Keratinocyte (primary cell): ENCODE data around the gene DIP2B. TPM values are rescaled to one million over a fixed set of nuclear protein-coding genes. Genes with fewer than 3 reads are reported as not detected.

Experiments used
- DNase-seq: peaks from one replicate; pipeline ENCODE4 v3.0.0-alpha.2; 2011; ENCODE audit warnings: low read depth, missing footprints, low spot score
- FAIRE-seq: peaks from 2 replicates; lab custom pipeline; 2011; peaks lifted over from hg19 to GRCh38; lab: Jason Lieb, UNC
- H2AFZ ChIP-seq: 2 replicates; pipeline ENCODE4 v1.6.0; 2012; ENCODE audit warnings: low read length, control low read depth, inconsistent platforms; ENCODE audit not compliant: control insufficient read depth
- H3K27ac ChIP-seq: 2 replicates; pipeline ENCODE4 v1.5.1; 2011; ENCODE audit warnings: low read length; ENCODE audit not compliant: control insufficient read depth, insufficient read depth
- H3K27me3 ChIP-seq: 3 replicates; pipeline ENCODE4 v1.6.0; 2011; ENCODE audit warnings: low read length; ENCODE audit not compliant: control insufficient read depth, insufficient read depth; ENCODE audit errors: extremely low read depth
- H3K36me3 ChIP-seq, 2 experiments: 2 replicates in 1 of 2; 3 replicates in 1 of 2; pipeline ENCODE4 v1.5.1; 2011; ENCODE audit warnings: low read length in 2 of 2, mild to moderate bottlenecking in 1 of 2; ENCODE audit not compliant: control insufficient read depth in 2 of 2, insufficient read depth in 2 of 2; ENCODE audit errors: extremely low read depth in 1 of 2
- H3K4me1 ChIP-seq: 3 replicates; pipeline ENCODE4 v1.5.1; 2011; ENCODE audit warnings: low read length; ENCODE audit not compliant: control insufficient read depth, insufficient read depth; ENCODE audit errors: extremely low read depth
- H3K4me2 ChIP-seq: 3 replicates; pipeline ENCODE4 v1.6.0; 2011; ENCODE audit warnings: low read depth, low read length; ENCODE audit not compliant: control insufficient read depth, insufficient read depth; ENCODE audit errors: extremely low read depth
- H3K4me3 ChIP-seq, 3 experiments: fragments of 200-600 bp in 1 of 3; sonication (generic) in 1 of 3; 2 replicates in 2 of 3; 3 replicates in 1 of 3; pipeline ENCODE4 v1.5.1; 2011 to 2016; ENCODE audit warnings: low read length in 3 of 3, mild to moderate bottlenecking in 3 of 3, control low read depth in 2 of 3, inconsistent platforms in 1 of 3, low read depth in 1 of 3, mixed read lengths in 1 of 3, mixed run types in 1 of 3, moderate library complexity in 1 of 3; ENCODE audit not compliant: control insufficient read depth in 2 of 3, insufficient read depth in 2 of 3; ENCODE audit errors: extremely low read depth in 1 of 3
- H3K79me2 ChIP-seq: 2 replicates; pipeline ENCODE4 v1.6.0; 2012; ENCODE audit warnings: low read length; ENCODE audit not compliant: control insufficient read depth, insufficient read depth
- H3K9ac ChIP-seq: 3 replicates; pipeline ENCODE4 v1.6.0; 2011; ENCODE audit warnings: low read length; ENCODE audit not compliant: control insufficient read depth, insufficient read depth; ENCODE audit errors: extremely low read depth
- H3K9me1 ChIP-seq: 3 replicates; pipeline ENCODE4 v1.6.0; 2011; ENCODE audit warnings: low read length; ENCODE audit not compliant: control insufficient read depth, insufficient read depth; ENCODE audit errors: extremely low read depth
- H3K9me3 ChIP-seq: 2 replicates; pipeline ENCODE4 v1.5.1; 2012; ENCODE audit warnings: low read depth, low read length; ENCODE audit not compliant: control insufficient read depth
- H4K20me1 ChIP-seq: 3 replicates; pipeline ENCODE4 v1.6.0; 2011; ENCODE audit warnings: low read length; ENCODE audit not compliant: control insufficient read depth, insufficient read depth; ENCODE audit errors: extremely low read depth
- CTCF ChIP-seq, 3 experiments: IDR thresholded peaks in 1 of 3; conservative IDR thresholded peaks in 1 of 3; optimal IDR thresholded peaks in 1 of 3; 2 replicates in 2 of 3; 3 replicates in 1 of 3; pipeline versions ENCODE3 to v1.5.1; 2011; ENCODE audit warnings: low read length in 3 of 3, mild to moderate bottlenecking in 3 of 3, moderate library complexity in 2 of 3, control low read depth in 1 of 3, inconsistent platforms in 1 of 3; ENCODE audit not compliant: insufficient read depth in 2 of 3; ENCODE audit errors: extremely low read depth in 1 of 3
- EZH2 ChIP-seq: IDR thresholded peaks from one replicate; pipeline ENCODE4 v1.6.1; 2012; ENCODE audit warnings: inconsistent platforms, mild to moderate bottlenecking, low read length, moderate library complexity
- dilution Hi-C: fragments of 300-500 bp; cut with MboI; formaldehyde crosslinking; loops from one replicate; pipeline ENCODE4 v1.7.0; 2020; ENCODE audit warnings: low sequenced_read_pairs; ENCODE audit not compliant: extremely low pct_ligation_motif_present
- polyA plus RNA-seq, 5 experiments: library from polyadenylated mRNA; depleted of rRNA in 3 of 5; stranded (reverse) in 3 of 5; stranded (forward) in 1 of 5; unstranded in 1 of 5; fragments of >200 nt; gene quantifications; 1 replicate in 1 of 5; 2 replicates in 3 of 5; 3 replicates in 1 of 5; pipeline versions ENCODE4 v1.2.1 to v1.2.3, GENCODE V29; 2011 to 2012; ENCODE audit warnings: missing spikeins in 2 of 5, low read depth in 1 of 5, low replicate concordance in 1 of 5

Gene DIP2B
- polyA plus RNA-seq, 1 donor (not counting 4 experiments of a cell fraction or from before 2014, with no cell fraction given), result 30.2 TPM

- no peak for FAIRE-seq
These were observed 63.7 kb downstream of the DIP2B start for GRCh38 chr12:50568338-50569091.

GRCh38 chr12:50569321-50569720 is 64.5 kb downstream of the DIP2B start:
- Histone ChIP-seq H3K36me3 (no peaks in the 10 kb centered on the region), H3K9me1 (no peaks in the 10 kb centered on the region), H3K9ac (no peak overlapping the region), H2AFZ (no peak overlapping the region), H3K9me3 (no peaks in the 10 kb centered on the region), H3K4me1 (peaks cover 43% of the 10 kb centered on the region), H4K20me1 (no peaks in the 10 kb centered on the region), H3K4me2 (no peak overlapping the region), H3K79me2 (peaks cover 79% of the 10 kb centered on the region), H3K27me3 (no peaks in the 10 kb centered on the region), H3K4me3 (no peak overlapping the region), H3K27ac (peak overlapping the region; percentile 16)
- dilution Hi-C loops, result no loop called here
- no peak for FAIRE-seq
- DNase-seq, result no peak
- TF ChIP-seq EZH2, result no peak
- TF ChIP-seq CTCF (optimal IDR thresholded peaks at IDR 0.05 in 1 of 3, IDR thresholded peaks at IDR 0.05 in 1 of 3, conservative IDR thresholded peaks at IDR 0.05 in 1 of 3; ENCODE audit: extremely low read depth in 1 of 3, insufficient read depth in 2 of 3, low read length in 3 of 3), result no peak

More at GRCh38 chr12:50568338-50569091, 63.7 kb downstream of the DIP2B start:
- Histone ChIP-seq H3K4me3 (no peak overlapping the region), H2AFZ (no peak overlapping the region), H3K9me1 (no peaks in the 10 kb centered on the region), H3K9ac (no peak overlapping the region), H3K4me1 (peaks cover 49% of the 10 kb centered on the region), H4K20me1 (no peaks in the 10 kb centered on the region), H3K4me2 (peak overlapping the region; percentile 4), H3K9me3 (no peaks in the 10 kb centered on the region), H3K27me3 (no peaks in the 10 kb centered on the region), H3K27ac (peak overlapping the region; percentile 27), H3K79me2 (peaks cover 80% of the 10 kb centered on the region), H3K36me3 (no peaks in the 10 kb centered on the region)
- DNase-seq, result no peak
- TF ChIP-seq EZH2, result no peak
- no peak for TF ChIP-seq CTCF (optimal IDR thresholded peaks at IDR 0.05 in 1 of 3, IDR thresholded peaks at IDR 0.05 in 1 of 3, conservative IDR thresholded peaks at IDR 0.05 in 1 of 3; ENCODE audit: extremely low read depth in 1 of 3, insufficient read depth in 2 of 3, low read length in 3 of 3)
- dilution Hi-C loops, result no loop called here
